GM18909 (cell line): ENCODE data around the gene RBM27.
"Not testable (repeated sequence)": the region's sequence is repeated elsewhere in the genome, so short reads cannot be mapped to it uniquely, and the experiment has no call there.

Experiments
- ATAC-seq: cut with Tn5 transposase; IDR thresholded peaks from one replicate; pipeline ENCODE4 v1.9.1; 2021; ENCODE audit warnings: mild to moderate bottlenecking; ENCODE audit not compliant: unreplicated experiment, poor library complexity

RBM27 gene

GRCh38 chr5:146203872-146204192, 427 bp downstream of the RBM27 start:
- peak; percentile 2 for ATAC-seq

- ATAC-seq = no peak
Measured at GRCh38 chr5:146205499-146206202, 2.2 kb downstream of the RBM27 start.

DNA sequence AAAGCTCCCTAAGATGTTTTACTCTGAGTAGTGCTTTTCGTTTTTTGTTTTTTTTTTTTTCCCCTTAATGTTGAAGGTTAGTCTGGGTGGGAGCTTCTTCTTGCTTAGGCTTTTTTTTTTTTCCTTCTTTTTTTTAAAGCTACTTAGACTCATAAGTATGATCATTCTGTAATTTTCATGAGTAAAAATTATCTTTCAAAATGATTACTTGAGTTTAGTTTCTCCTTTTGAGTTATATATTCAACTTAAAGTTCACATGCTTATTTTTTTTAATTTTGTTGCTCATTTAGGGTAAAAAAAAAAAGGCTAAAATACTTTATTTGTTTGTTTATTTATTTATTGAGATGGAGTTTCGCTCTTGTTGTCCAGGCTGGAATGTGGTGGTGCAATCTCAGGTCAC, 2.9 kb downstream of the RBM27 start:
- ATAC-seq = no peak

DNA sequence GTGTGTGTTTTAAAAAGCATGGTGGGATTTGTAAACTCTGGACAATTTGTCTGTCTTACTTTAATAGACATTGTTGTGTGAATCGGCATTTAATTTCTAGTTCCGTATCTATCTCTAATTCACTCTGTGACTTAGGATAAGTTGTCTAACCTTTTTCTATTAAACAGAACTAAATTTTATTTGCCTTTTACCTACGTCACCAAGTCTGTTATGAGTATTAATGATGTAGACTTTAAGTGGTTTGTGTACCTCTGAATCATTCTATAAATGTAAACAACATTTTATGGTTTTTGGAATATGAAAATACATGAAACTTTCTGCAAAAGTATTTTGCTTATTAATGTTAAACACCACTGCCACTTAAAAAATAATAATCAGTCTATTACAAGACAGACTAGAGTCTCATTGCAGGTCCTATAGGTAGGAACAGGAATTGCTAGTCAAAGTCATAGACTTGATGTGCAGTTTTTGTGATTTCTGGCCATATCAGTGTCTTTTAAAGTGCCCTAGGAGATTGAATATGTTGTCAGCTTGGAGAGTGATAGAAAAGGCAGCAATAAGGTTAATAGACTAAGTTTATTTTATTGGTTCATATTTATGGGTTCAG, 5.6 kb downstream of the RBM27 start:
- no peak for ATAC-seq

DNA sequence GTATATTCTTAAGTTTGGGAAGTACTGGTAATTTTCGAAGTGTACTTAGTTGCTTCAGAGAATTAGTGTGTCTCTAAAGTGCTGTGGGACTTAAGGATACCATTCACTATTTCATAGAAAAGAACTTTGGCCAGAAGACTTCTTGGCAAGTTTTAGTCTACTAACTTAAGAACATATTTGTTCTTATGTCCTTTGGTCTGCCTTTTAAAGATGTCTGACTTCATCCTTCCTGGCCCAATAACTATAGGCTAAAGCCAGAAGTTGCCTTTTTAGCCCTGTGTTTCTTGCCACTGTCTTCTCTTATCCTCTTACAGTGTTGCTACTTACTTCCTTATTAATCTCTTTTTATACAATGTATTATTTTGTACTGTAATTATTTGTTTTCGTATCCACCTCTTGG, 6.3 kb downstream of the RBM27 start:
- ATAC-seq = no peak

DNA sequence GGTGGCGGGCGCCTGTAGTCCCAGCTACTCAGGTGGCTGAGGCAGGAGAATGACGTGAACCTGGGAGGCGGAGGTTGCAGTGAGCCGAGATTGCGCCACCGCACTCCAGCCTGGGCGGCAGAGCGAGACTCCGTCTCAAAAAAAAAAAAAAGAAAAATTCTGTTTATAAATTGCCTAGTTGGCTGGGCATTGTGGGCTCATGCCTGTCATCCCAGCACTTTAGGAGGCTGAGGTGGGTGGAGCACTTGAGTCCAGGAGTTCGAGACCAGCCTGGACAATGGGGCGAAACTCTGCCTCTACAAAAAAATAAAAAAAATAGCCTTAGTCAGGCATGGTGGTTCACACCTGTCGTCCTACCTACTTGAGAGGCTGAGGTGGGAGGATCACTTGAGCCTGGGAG, 7.4 kb downstream of the RBM27 start:
- ATAC-seq = not testable (repeated sequence)

DNA sequence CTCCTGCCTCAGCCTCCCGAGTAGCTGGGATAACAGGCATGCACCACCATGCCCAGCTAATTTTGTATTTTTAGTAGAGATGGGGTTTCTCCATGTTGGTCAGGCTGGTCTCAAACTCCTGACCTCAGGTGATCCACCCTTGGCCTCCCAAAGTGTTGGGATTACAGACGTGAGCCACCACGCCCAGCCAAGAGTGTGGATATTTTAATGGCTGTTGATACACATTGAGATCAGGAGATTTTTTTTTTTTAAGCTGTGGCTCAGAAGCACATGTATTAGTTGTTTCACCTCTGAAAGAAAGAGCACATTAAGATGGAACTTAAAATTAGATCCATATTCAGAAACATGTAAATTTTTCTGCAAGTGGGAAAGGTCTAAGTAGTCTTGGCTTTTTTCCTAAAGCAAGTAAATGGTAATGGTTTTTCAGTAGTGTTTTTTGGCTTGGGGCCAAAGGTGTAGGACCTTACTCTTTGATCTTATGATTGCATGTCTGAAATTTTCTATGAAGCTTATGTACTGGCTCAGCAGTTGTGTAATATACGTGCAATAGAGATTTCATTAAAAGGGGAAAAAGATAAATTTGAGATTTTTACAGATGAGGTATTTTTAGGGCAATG, 9.9 kb downstream of the RBM27 start:
- no peak for ATAC-seq

DNA sequence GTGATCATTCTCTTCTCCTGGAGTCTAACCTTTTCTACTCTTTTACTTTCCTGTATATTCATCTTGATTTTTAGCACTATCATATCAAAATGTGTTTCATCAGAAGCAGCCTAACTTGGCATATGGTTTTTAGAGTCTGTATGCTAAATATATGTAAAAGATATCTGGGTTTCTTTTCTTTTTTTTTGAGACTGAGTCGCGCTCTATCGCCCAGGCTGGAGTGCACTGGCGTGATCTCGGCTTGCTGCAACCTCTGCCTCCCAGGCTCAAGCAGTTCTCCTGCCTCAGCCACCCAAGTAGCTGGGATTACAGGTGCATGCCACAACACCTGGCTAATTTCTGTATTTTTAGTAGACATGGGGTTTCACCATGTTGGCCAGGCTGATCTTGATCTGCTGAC, 11.5 kb downstream of the RBM27 start:
- ATAC-seq = not testable (repeated sequence)

GRCh38 chr5:146218168-146218567, 14.8 kb downstream of the RBM27 start:
- ATAC-seq = no peak

DNA sequence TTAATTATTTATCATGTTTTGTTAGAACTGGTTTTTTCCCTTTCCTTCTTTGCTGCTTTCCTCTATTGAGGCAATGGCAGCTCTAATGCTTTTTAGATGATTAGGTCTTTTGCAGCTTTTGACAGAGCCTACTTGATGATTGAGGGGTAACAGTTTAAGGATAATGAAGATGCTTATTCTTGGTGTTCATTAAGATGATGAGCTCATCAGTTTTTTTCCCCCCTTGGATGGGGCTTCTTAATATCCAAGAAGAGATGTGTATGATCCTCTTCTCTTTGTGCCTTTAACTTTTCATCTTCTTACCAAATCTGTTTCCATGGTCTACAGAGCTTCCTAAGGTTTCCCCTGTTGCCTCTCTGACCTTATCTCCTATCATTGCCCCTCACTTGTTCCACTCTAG, 15.8 kb downstream of the RBM27 start:
- ATAC-seq = no peak

- ATAC-seq = no peak
Measured at GRCh38 chr5:146221234-146221633, 17.8 kb downstream of the RBM27 start.

DNA sequence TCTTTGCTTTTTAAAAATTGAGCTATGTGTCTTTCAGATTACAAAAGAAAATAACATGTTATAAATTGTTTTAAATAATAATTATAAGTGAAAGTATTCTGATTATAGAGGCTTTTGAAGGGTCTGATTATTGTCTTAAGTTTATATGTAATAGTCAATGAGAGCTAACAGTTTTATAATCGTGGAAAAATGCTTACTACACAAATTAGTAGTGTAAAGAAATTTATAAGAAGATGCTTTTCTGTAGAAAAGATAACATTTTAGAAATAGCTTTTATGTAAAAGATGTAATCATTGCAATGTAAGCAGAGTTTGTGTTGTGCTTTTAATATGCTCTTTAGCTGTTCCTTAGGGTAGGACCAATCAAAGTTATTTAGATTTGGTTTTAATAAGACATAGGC, 18.6 kb downstream of the RBM27 start:
- ATAC-seq = no peak

DNA sequence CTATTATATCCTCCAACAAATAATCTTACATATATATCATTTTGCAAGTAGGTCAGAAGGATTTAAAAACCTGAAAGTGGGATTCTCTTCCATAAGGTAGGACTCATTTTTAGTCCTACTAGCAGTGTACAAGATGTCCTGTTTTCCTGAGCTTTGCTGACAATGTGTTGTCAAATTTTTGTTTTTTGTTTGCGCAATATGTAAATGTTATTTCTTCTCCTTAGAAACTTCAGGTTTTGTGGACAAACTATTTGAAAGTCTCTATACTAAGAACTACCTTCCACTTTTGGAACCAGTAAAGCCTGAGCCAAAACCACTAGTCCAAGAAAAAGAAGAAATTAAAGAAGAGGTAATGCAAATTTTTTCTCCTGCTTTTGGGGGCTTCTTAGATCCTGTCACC, 19.8 kb downstream of the RBM27 start:
- no peak for ATAC-seq

- ATAC-seq = no peak
Measured at GRCh38 chr5:146229222-146229621, 25.8 kb downstream of the RBM27 start.

GRCh38 chr5:146232223-146232622, 28.8 kb downstream of the RBM27 start:
- no peak for ATAC-seq

- ATAC-seq = no peak
Measured at GRCh38 chr5:146233441-146233840, 30.0 kb downstream of the RBM27 start.

DNA sequence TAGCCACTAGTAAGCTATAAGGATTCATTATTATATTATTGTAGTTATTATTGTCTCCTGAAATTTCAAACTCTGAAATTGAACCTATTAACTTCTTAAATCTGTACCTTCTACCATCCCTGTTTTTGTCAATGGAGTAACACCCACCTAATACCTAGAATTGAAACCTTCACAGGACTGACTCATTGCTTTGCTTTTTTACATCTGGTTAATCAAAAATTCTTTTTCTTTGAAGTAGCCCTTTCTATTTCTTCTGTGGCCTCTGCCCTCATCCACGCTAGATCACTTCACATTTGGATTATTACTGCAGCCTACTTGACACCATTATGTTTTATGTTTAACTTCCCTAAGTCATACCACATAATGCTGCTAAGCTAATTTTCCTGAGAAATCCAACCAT, 35.6 kb downstream of the RBM27 start:
- ATAC-seq = peak; percentile 65

GRCh38 chr5:146240951-146241350, 37.5 kb downstream of the RBM27 start:
- ATAC-seq = no peak

- no peak for ATAC-seq
Measured at GRCh38 chr5:146243247-146243646, 39.8 kb downstream of the RBM27 start.

GRCh38 chr5:146248561-146248960, 45.2 kb downstream of the RBM27 start:
- ATAC-seq = no peak

DNA sequence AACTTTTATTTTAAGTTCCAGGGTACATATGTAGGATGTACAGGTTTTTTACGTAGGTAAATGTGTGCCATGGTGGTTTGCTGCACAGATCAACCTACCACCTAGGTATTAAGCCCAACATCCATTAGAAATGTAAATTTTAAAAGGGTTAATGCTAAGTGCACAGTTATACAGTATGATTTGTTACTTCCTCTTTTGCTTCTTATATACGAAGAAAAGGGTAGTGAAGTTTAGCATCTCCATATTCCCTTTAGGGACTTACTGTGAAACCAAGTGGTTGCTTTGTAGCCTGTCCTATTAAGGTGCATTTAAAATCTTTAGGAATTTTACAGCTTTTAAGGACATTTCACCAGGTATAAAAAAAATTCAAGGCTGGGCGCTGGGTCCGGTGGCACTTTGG, 46.4 kb downstream of the RBM27 start:
- ATAC-seq = peak; percentile 62
